Spleen (tissue), 7 donors: Measurements from ENCODE around the gene CHURC1.

ENCODE experiments used
- CTCF ChIP-seq, 11 experiments: fragments of 200-600 bp in 7 of 11; fragments of 450-650 bp in 4 of 11; sonication (generic) in 4 of 11; IDR thresholded peaks in 8 of 11; conservative IDR thresholded peaks in 3 of 11; 1 replicate in 7 of 11; 2 replicates in 4 of 11; pipeline versions ENCODE4 v1.4.0 to v1.8.0; 2016 to 2021; ENCODE audit warnings: antibody characterized with exemption in 11 of 11, inconsistent platforms in 4 of 11, mild to moderate bottlenecking in 1 of 11
- POLR2A ChIP-seq, 3 donors: fragments of 450-650 bp; IDR thresholded peaks; one replicate each; pipeline ENCODE4 v1.5.1; 2017; ENCODE audit warnings: antibody characterized with exemption in 3 of 3, mild to moderate bottlenecking in 1 of 3
- POLR2AphosphoS5 ChIP-seq, 3 donors: sonication (generic); formaldehyde crosslinking; IDR thresholded peaks; one replicate each; pipeline ENCODE4 v1.5.1; 2017; ENCODE audit warnings: antibody characterized with exemption in 3 of 3
- donor health status: DM: no; HTN: no; CAD: no; lungs with moderate emphysema.
- donor health status: DM: no; HTN: no; CAD: no.
- donor health status: DM: no; HTN: no; CAD: no.

- TF ChIP-seq POLR2A (IDR thresholded peaks at IDR 0.05) (no peak), CTCF (IDR thresholded peaks at IDR 0.05 in 8 of 11, conservative IDR thresholded peaks at IDR 0.05 in 3 of 11) (no peak), POLR2AphosphoS5 (IDR thresholded peaks at IDR 0.05) (no peak)
These were observed 37.0 kb downstream of the CHURC1 start for GRCh38 chr14:64951291-64951690.
